Fibroblast of mammary gland (primary cell): Measurements from ENCODE around the gene CKLF.
"Not testable (repeated sequence)": the region's sequence is repeated elsewhere in the genome, so short reads cannot be mapped to it uniquely, and the experiment has no call there.

ENCODE experiments used
- DNase-seq: peaks from one replicate; pipeline ENCODE4 v3.0.0-alpha.2; 2010; ENCODE audit warnings: low read depth
- H3K4me3 ChIP-seq: 2 replicates; pipeline ENCODE4 v1.5.1; 2011; ENCODE audit warnings: low read depth, mild to moderate bottlenecking, low read length, moderate library complexity; ENCODE audit not compliant: control insufficient read depth
- TF ChIP-seq, protein P1 (sequence below): conservative IDR thresholded peaks from 2 replicates; pipeline ENCODE4 v1.5.1; 2011; ENCODE audit warnings: low read depth, low read length, inconsistent platforms; ENCODE audit not compliant: control insufficient read depth, insufficient read depth

The CKLF gene

DNA sequence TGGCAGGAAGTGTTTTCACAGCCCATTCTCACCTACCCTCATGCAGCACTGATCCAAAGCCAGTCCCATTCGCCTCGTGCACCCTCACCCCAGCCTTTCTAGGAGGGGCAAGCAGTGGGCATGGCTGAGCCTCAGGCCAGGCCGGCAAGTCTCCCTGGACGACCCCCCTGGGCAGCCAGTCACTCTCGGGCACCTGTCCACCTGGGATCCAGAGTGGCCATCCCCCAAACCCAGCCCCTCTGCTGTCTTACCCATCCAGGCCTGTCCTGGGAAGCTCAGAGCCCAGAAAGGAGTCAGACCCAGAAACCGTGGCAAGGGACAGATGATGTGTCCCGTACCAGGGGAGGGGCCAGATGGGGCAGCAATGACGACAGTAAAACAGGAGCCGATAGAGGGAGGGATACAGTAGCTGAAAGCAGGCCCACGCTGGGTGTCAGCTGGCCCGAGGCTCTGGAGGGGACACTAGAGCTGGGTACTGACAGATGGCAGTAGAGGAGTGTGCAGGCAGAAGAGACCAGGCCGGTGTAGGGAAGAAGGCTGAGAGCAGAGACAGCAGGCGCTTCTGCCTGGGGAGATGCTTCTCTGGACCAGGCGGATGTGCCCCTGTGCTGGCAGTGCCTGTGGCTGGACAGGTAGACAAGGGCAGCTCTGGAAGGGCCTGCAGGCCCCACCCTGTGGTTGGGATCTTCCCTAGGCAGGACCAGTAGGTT lies 57.9 kb downstream of the CKLF start:
- H3K4me3 ChIP-seq: no peak overlapping the region
- TF ChIP-seq, protein P1, sequence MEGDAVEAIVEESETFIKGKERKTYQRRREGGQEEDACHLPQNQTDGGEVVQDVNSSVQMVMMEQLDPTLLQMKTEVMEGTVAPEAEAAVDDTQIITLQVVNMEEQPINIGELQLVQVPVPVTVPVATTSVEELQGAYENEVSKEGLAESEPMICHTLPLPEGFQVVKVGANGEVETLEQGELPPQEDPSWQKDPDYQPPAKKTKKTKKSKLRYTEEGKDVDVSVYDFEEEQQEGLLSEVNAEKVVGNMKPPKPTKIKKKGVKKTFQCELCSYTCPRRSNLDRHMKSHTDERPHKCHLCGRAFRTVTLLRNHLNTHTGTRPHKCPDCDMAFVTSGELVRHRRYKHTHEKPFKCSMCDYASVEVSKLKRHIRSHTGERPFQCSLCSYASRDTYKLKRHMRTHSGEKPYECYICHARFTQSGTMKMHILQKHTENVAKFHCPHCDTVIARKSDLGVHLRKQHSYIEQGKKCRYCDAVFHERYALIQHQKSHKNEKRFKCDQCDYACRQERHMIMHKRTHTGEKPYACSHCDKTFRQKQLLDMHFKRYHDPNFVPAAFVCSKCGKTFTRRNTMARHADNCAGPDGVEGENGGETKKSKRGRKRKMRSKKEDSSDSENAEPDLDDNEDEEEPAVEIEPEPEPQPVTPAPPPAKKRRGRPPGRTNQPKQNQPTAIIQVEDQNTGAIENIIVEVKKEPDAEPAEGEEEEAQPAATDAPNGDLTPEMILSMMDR: no peak
- no peak for DNase-seq

- not testable (repeated sequence) for DNase-seq, H3K4me3 ChIP-seq
These were observed 59.5 kb downstream of the CKLF start for GRCh38 chr16:66611911-66612310.

DNA sequence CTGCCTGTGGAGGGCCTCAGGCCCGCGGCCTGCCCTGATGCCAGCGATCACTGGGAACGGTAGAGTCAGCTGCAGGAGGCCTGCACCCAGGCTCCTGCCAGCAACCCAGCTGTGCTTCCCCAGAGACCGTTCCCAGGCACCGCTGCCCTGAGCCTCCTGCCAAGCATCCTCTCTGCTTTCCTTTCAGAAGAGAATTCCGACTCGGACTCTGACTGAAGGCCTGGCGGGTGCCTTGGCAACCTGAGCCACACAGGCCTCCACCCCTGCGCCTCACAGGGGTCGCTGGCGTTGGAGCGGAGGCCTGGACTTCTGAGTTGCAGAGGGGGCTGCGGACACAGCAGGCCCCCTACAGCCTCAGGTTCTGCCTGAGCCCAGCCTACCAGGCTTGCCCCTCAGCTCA lies 60.0 kb downstream of the CKLF start:
- TF ChIP-seq, protein P1: no peak
- H3K4me3 ChIP-seq: no peak overlapping the region
- DNase-seq: no peak

DNA sequence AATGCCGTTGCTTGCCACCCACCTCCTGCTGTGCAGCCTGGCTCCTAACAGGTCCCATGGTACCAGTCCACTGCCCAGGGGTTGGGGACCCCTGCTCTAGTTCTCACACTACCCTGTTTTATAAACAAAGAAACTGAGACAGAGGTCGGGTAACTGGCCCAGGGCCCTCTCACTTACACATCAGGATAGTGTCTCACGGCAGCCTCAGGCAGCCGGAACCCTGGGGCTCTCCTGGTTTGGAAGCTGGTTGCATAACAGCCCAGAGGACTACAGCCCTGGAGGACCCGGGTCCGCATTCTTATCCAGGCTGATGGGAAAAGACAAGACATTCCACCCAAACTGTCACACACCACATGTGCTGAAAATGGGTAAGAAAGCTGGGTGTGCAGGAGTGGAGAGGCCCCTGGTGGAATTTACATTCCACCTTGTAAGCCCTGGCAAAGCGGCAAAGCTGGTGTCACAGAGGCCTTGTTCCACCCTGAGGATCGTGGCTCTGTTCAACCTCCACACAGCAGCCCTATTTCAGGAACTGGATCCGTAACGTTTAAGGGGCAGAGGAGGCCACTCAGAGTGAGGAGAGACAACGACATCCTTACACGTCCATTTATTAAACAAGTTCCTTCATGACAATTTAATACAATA lies 61.9 kb downstream of the CKLF start:
- no peak overlapping the region for H3K4me3 ChIP-seq
- TF ChIP-seq, protein P1: no peak
- DNase-seq: no peak
